ENCODE data around the gene COQ10A. TPM values are rescaled to one million over a fixed set of nuclear protein-coding genes. Genes with fewer than 3 reads are reported as not detected.

The COQ10A gene
- total and polyA plus RNA-seq, 12 donors = 55.5 to 258 (median 147) TPM

DNA sequence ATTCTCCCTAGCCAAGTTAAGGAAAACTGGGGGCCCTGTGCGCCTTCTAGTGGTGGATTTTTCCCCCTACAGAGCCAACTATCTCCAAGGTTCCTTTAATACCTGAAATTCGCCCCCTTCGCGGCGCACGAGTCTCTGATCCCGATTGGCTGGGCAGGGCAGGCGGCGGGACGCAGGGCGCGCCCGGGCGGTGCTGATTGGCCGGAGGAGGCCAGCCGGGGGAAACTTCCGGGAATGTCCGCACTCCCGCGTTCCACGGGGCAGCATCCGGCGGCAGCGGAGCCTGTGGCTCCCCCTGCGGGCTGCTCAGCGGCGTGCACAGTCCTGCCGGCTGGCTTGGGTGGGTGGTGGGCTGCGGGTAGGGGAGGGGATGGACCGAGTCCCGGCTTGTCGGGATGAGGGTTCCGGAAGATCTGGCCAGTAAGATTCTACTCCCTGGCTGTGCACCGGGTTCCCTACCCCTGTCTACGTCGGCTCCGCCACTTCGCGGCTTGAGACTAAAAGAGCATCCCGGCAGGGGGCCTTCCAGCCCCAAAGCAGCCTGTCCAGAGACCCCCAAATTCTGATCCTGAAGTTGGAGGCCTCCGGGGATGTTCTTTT lies 42.5 kb upstream of the COQ10A start, which contains the start of gene NABP2:
NABP2 (plus strand) TSS at position 241 of the 600 bp plus-strand sequence. CDS start 515 bp downstream, outside the sequence.
- H3K4me3 ChIP-seq = peak within 1 kb of the TSS; percentile 50 to 78 (median 70)
- WGBS, 2 donors = 1% methylated on average over 41 of the region's 41 CpGs
- peaks cover 4 to 49% (median 39%) of the 10 kb centered on the region in 9 donors for H3K4me1 ChIP-seq
- no peaks in the 10 kb centered on the region for H3K9me3 ChIP-seq
- H3K27ac ChIP-seq = peak within 1 kb of the TSS; percentile 51 to 99 (median 88)
- peaks cover 0 to 35% (median 0%) of the 10 kb centered on the region in 9 donors for H3K36me3 ChIP-seq
- intact Hi-C loops (cut with DNase I) = loop anchor here in 6 of 10 donors (1.0 to 5.0 kb wide), 7 partner anchors 31 to 107 kb away; partner anchors contain the start of genes ZC3H10 (in 4 of the 6), ANKRD52 (in 2 of the 6), RPL41 (in 1 of the 6) and SMARCC2 (in 1 of the 6)
- TF ChIP-seq, protein P1, sequence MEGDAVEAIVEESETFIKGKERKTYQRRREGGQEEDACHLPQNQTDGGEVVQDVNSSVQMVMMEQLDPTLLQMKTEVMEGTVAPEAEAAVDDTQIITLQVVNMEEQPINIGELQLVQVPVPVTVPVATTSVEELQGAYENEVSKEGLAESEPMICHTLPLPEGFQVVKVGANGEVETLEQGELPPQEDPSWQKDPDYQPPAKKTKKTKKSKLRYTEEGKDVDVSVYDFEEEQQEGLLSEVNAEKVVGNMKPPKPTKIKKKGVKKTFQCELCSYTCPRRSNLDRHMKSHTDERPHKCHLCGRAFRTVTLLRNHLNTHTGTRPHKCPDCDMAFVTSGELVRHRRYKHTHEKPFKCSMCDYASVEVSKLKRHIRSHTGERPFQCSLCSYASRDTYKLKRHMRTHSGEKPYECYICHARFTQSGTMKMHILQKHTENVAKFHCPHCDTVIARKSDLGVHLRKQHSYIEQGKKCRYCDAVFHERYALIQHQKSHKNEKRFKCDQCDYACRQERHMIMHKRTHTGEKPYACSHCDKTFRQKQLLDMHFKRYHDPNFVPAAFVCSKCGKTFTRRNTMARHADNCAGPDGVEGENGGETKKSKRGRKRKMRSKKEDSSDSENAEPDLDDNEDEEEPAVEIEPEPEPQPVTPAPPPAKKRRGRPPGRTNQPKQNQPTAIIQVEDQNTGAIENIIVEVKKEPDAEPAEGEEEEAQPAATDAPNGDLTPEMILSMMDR (IDR thresholded peaks at IDR 0.05) = peak; percentile 76 to 98 (median 89)
- peak; percentile 83 to 92 (median 89) for ATAC-seq
- DNase-seq = peak; percentile 98
- no peaks in the 10 kb centered on the region for H3K27me3 ChIP-seq

DNA sequence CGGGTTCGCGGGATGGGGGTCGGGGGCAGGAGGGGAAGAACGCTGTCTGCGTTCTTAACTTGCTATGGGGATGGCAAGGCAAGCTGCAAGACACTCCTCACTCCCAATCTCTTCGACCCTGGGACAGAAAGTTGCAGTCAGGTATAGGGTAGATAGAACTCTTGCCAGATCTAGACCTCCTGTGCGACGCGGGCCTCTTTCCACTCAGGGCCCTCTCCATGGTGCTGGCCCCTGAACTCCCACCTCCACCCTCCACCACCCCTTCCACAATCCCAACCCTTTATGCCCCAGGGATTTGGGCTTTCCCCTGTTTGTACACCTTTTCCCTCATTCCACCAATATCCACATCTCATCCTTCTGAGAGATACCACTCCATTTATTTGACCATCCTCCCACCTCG lies 41.8 kb upstream of the COQ10A start:
- Histone ChIP-seq H3K27me3 (no peaks in the 10 kb centered on the region), H3K36me3 (peaks cover 0 to 40% (median 0%) of the 10 kb centered on the region in 9 donors), H3K4me3 (peak overlapping the region in 9 of 10 donors; percentile 58 to 78 (median 71)), H3K27ac (peak overlapping the region in 7 of 10 donors; percentile 81 to 99 (median 93)), H3K4me1 (peaks cover 4 to 42% (median 34%) of the 10 kb centered on the region in 9 donors), H3K9me3 (no peaks in the 10 kb centered on the region)
- TF ChIP-seq, protein P1 (IDR thresholded peaks at IDR 0.05) = no peak
- ATAC-seq = no peak
- no peak for DNase-seq
- intact Hi-C loops (cut with DNase I) = loop anchor here in 6 of 10 donors (1.0 to 5.0 kb wide), 7 partner anchors 32 to 108 kb away; partner anchors contain the start of genes ZC3H10 (in 4 of the 6), ANKRD52 (in 2 of the 6), RPL41 (in 1 of the 6) and SMARCC2 (in 1 of the 6)
- WGBS, 2 donors = 71 to 77% methylated on average over 11 of the region's 11 CpGs

DNA sequence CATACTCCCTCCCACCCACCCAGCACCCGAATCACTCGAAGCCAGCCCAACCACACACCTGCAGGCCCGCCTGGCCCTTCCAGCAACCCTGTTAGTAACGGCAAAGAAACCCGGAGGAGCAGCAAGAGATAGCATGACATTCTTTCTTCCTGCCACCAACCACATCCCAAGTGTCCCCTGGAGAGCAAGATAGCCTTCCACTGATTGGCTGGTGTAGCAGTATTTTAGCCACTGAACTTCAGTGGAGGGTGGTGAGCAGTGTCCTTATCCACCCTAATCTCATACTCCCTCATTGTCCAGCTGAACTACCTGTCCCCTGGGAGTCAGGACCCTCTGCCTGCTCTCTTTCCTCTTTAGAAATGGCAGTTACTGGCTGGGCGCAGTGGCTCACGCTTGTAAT lies 37.7 kb upstream of the COQ10A start:
- no peak overlapping the region for H3K27ac ChIP-seq
- no peak for DNase-seq
- no peak for ATAC-seq
- intact Hi-C loops (cut with DNase I) = no loop called here
- peaks cover 0 to 11% (median 7%) of the 10 kb centered on the region in 9 donors for H3K4me1 ChIP-seq
- H3K9me3 ChIP-seq = no peaks in the 10 kb centered on the region
- peaks cover 0 to 40% (median 0%) of the 10 kb centered on the region in 9 donors for H3K36me3 ChIP-seq
- no peaks in the 10 kb centered on the region for H3K27me3 ChIP-seq
- 71 to 79% methylated on average over 7 of the region's 7 CpGs for WGBS, 2 donors
- H3K4me3 ChIP-seq = no peak overlapping the region
- TF ChIP-seq, protein P1 (IDR thresholded peaks at IDR 0.05) = no peak

DNA sequence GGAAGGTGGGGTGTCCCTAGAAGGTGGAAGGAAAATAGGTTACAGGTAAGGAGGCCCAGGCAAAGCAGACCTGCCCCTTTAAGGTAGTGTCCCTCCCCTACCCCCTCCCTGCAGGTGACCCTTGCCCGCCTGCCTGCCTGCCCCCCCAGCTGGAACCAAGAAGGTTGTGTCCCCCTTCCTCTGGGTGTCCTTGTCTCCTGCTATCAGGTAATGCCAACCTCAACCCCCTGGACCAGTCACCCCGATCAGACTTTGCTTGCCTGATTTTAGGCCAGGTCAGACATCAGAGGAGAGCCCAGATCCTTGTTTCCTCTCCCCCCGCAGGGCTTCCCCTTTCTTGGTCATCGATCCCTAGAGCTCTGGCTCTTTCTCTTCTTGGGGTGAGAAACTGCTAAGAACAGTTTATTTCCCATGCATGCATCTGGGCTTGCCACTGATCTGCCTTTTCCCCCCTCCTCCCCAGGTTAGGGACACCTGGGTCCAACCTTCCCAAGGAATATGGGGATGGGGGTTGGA lies 36.8 kb upstream of the COQ10A start, which contains the start of gene SLC39A5:
SLC39A5 (plus strand) TSS at position 136 of the 516 bp plus-strand sequence. CDS start 1,224 bp downstream, outside the sequence.
- Histone ChIP-seq H3K27ac (no peak within 1 kb of the TSS), H3K4me3 (no peak within 1 kb of the TSS), H3K36me3 (peaks cover 0 to 40% (median 0%) of the 10 kb centered on the region in 9 donors), H3K4me1 (peaks cover 0 to 6% (median 1%) of the 10 kb centered on the region in 9 donors), H3K9me3 (no peaks in the 10 kb centered on the region), H3K27me3 (no peaks in the 10 kb centered on the region)
- DNase-seq (no peak), ATAC-seq (no peak)
- TF ChIP-seq, protein P1 (IDR thresholded peaks at IDR 0.05) = no peak
- 82 to 86% methylated on average over 4 of the region's 4 CpGs for WGBS, 2 donors
- intact Hi-C loops (cut with DNase I) = no loop called here

Data from heart right ventricle (tissue), 16 donors.